ENCODE results near the gene FAM90A1. TPM values are rescaled to one million over a fixed set of nuclear protein-coding genes. Genes with fewer than 3 reads are reported as not detected.
"Not testable (repeated sequence)": the region's sequence is repeated elsewhere in the genome, so short reads cannot be mapped to it uniquely, and the experiment has no call there.

Gene FAM90A1, protein sequence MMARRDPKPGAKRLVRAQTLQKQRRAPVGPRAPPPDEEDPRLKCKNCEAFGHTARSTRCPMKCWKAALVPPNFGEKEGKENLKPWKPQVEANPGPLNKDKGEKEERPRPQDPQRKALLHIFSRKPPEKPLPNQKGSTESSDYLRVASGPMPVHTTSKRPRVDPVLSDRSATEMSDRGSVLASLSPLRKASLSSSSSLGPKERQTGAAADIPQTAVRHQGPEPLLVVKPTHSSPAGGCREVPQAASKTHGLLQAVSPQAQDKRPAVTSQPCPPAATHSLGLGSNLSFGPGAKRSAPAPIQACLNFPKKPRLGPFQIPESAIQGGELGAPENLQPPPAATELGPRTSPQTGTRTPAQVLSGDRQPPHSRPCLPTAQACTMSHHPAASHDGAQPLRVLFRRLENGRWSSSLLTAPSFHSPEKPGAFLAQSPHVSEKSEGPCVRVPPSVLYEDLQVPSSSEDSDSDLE
- total RNA-seq: under 1 TPM in 2 of 4 donors, not detected in 2; 0.28 to 0.33 TPM
- under 1 TPM in 1 of 3 donors, not detected in 2; 0.41 TPM for polyA plus RNA-seq

DNA sequence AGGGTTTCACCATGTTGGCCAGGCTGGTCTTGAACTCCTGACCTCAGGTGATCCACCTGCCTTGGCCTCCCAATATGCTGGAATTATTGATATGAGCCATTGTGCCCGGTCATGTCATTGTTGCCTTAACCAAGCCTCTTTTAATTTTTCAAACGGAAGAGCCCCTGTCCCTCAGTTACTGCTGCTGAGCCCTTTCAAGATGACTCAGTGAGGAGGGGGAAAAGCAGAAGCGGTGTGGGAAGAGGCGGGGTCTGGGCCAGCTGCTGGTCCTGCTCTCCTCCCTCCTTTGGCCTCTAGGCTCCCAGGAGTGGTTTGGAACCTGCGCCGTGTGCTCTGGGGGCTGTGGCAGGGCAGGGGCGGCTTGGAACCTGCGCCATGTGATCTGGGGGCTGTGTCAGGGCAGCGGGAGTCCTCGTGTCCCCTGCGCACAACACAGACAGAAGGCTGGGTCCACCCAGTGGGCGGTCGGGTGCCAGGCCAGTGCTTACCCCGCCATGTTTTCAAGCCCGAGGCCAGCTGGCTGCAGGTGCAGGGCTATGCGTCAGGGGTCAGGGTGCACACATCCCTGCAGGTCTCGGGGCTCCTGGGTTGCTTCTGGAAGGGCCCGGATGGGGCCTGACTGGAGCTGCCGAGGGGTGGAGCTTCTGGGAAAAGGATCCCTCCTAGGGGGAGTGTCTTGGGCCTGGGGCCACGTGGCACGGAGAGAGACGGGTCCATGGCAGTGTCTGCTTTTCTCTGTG lies at the start of gene FAM90A1:
FAM90A1 (minus strand) TSS at position 627 of the 740 bp plus-strand sequence. CDS start 2,786 bp downstream, outside the sequence.
- DNase-seq; H3K27ac ChIP-seq; H3K36me3 ChIP-seq; intact Hi-C loops (cut with DNase I); H3K27me3 ChIP-seq; H3K9me3 ChIP-seq: not testable (repeated sequence)
- H3K4me3 ChIP-seq: peak within 1 kb of the TSS in 3 of 4 donors; percentile 17 to 36 (median 23)
- 55 to 60% methylated on average over 22 of the region's 22 CpGs for WGBS, 2 donors
- H3K4me1 ChIP-seq: peaks cover 0 to 11% (median 0%) of the 10 kb centered on the region in 4 donors

DNA sequence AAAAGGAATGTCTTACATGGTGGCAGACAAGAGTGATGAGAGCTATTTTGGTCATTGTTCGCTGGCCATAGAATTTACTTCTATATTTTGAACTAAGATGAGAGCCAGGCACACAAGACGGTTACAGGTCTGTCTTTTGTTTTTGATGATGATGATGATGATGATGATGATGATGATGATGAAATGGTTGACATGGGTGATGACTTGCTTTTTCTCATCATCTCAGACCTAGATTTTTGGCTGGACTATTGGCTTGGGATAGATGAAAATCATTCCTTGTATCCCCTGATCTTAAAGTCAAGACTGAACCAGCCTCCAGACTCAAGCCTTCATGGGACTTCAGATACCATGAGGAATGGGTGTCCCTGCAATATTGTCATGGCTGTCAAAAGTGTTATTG lies 49.0 kb upstream of the FAM90A1 start:
- intact Hi-C loops (cut with DNase I); H3K4me1 ChIP-seq; H3K9me3 ChIP-seq; H3K4me3 ChIP-seq; DNase-seq; H3K27ac ChIP-seq; H3K36me3 ChIP-seq; H3K27me3 ChIP-seq: not testable (repeated sequence)
- 88% methylated on average over 1 of the region's 2 CpGs for WGBS, 2 donors

DNA sequence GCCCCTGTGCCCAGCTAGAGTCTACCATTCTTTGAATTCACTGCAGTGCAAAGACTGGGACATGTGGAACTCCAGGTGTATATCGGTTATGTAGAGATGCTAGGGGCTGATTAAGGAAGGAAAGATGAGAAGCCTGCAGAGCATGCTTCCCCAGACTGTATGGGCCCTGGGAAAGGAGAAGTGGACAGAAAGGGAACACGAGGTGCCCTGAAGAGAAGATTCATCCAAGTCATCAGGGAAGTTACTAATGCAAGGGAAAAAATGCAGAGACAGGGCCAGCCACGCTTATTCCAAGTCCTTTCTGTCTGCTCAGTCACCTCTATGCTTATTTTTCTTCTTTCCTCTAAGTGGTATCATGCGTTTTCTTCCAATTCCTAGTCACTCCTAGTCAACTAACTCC lies 39.3 kb upstream of the FAM90A1 start:
- 72 to 82% methylated on average over 4 of the region's 4 CpGs for WGBS, 2 donors
- H3K27ac ChIP-seq; H3K4me3 ChIP-seq; H3K4me1 ChIP-seq; H3K9me3 ChIP-seq; DNase-seq; H3K27me3 ChIP-seq; intact Hi-C loops (cut with DNase I); H3K36me3 ChIP-seq: not testable (repeated sequence)

DNA sequence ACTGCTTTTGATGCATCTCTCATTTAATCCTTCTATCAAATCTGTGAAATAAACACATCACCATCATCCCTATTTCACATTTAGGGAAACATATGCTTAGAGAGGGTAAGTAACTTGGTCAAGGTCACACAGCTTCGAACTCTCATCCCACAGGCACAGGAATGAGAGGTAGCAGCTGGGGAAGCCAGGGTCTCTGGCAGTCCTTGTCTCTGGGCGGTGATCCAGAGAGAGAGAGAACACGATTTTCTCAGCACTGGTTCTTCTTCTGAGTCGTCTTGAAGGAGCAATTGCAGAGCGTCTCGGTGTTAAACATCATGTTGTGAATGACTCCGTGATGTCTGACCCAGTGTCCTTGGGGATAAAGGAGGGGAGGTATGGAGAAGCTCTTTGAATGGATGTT lies 36.8 kb upstream of the FAM90A1 start:
- DNase-seq; H3K27ac ChIP-seq; H3K27me3 ChIP-seq; H3K4me3 ChIP-seq; H3K36me3 ChIP-seq; H3K9me3 ChIP-seq; intact Hi-C loops (cut with DNase I); H3K4me1 ChIP-seq: not testable (repeated sequence)
- WGBS, 2 donors: 76 to 81% methylated on average over 7 of the region's 7 CpGs

DNA sequence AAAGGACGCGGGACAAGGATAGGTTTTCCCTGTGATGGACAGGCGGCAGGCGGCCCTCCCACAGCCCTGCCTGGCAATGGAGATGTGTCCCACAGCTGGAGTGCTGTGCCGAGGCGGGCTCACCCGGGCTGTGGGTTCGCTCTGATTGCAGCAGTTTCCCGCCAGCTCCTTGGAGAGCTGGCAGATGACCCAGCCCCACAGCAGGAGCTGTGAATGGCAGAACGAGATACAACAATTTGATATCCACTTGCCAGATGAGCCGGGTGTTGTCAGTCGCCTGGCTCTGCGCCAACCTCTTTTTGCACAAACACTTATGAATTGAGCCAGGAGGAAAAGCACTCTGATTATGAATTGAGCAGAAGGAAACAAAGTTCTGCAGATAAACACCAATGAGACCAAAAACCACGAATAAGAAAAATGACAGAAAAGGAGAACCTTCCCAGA lies 33.7 kb upstream of the FAM90A1 start:
- H3K9me3 ChIP-seq; H3K27ac ChIP-seq; H3K4me1 ChIP-seq; H3K36me3 ChIP-seq; H3K4me3 ChIP-seq; DNase-seq; H3K27me3 ChIP-seq; intact Hi-C loops (cut with DNase I): not testable (repeated sequence)
- WGBS, 2 donors: 61 to 65% methylated on average over 14 of the region's 14 CpGs

DNA sequence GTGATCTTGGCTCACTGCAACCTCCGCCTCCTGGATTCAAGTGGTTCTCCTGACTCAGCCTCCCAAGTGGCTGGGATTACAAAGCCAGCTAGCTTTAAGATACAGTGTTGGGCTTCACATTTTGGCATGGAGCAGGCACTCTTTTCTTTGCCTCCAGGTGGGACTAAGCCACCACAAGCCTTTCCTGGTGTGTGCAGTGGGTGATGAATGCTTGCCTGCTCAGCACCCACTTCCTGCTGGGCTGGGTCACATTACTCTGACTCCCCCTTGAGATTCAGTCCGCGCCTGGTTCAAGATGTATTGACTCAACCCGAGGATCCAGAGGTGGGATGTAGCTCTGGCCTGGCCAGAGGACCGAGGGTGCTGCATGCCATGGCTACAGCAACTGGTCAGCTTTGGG lies 28.9 kb upstream of the FAM90A1 start:
- H3K4me3 ChIP-seq; H3K36me3 ChIP-seq; H3K27ac ChIP-seq; H3K27me3 ChIP-seq; intact Hi-C loops (cut with DNase I); H3K9me3 ChIP-seq; DNase-seq; H3K4me1 ChIP-seq: not testable (repeated sequence)
- 60 to 68% methylated on average over 5 of the region's 5 CpGs for WGBS, 2 donors

DNA sequence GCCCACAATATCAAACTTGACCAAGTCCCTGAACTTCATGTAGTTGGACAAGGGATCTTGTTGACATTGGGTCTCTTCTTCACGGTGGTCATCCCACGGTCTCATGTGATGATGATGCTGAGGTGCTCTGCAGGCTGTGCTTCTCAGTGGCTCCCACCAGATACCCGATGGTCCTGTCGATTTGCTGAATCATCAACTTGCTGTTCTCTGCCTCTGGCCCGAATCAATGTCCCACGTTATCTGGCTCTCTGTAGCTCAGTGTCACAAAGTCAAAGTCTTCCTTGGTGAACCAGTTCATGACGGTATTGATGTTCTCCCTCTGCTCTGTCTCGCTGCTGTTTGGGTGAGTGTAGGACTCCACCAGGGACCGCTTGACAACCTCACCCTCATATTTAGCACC lies 27.3 kb upstream of the FAM90A1 start:
- DNase-seq; H3K36me3 ChIP-seq; intact Hi-C loops (cut with DNase I); H3K4me3 ChIP-seq; H3K27ac ChIP-seq; H3K4me1 ChIP-seq; H3K9me3 ChIP-seq; H3K27me3 ChIP-seq: not testable (repeated sequence)
- WGBS, 2 donors: 94% methylated on average over 9 of the region's 9 CpGs

DNA sequence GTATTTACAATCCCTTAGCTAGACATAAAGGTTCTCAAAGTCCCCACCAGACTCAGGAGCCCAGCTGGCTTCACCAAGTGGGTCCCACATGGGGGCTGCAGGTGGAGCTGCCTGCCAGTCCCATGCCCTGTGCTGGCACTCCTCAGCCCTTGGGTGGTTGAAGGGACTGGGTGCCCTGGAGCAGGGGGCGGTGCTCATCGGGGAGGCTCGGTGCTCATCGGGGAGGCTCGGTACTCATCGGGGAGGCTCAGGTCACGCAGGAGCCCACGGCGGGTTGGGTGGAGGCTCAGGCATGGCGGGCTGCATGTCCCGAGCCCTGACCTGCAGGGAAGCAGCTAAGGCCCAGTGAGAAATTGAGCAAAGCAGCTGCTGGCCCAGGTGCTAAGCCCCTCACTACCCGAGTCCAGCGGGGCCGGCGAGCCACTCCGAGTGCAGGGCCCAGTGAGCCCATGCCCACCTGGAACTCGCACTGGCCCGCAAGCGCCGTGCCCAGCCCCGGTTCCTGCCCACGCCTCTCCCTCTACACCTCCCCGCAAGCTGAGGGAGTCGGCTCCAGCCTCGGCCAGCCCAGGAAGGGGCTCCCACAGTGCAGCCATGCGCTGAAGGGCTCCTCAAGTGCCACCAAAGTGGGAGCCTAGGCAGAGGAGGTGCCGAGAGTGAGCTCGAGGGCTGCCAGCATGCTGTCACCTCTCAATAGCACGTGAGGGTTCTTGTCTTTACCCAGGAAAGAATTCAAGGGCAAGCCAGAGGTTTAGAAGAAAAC lies 24.8 kb upstream of the FAM90A1 start:
- 90 to 92% methylated on average over 27 to 29 of the region's 29 CpGs for WGBS, 2 donors
- intact Hi-C loops (cut with DNase I); H3K9me3 ChIP-seq: not testable (repeated sequence)

DNA sequence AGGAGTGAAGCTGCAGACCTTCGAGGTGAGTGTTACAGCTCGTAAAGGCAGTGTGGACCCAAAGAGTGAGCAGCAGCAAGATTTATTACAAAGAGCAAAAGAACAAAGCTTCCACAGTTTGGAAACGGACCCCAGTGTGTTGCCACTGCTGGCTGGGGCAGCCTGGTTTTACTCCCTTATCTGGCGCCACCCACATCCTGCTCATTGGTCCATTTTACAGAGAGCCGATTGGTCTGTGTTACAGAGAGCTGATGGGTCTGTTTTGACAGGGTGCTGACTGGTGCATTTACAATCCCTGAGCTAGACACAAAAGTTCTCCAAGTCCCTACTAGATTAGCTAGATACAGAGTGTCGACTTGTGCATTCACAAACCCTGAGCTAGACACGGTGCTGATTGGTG lies 24.2 kb upstream of the FAM90A1 start:
- H3K36me3 ChIP-seq; H3K4me3 ChIP-seq; H3K9me3 ChIP-seq; DNase-seq; H3K27me3 ChIP-seq; H3K4me1 ChIP-seq; intact Hi-C loops (cut with DNase I); H3K27ac ChIP-seq: not testable (repeated sequence)
- 59 to 64% methylated on average over 7 of the region's 7 CpGs for WGBS, 2 donors

More for the DNA sequence above, 24.8 kb upstream of the FAM90A1 start:
- H3K4me1 ChIP-seq, H3K36me3 ChIP-seq, H3K27ac ChIP-seq, H3K4me3 ChIP-seq, DNase-seq, H3K27me3 ChIP-seq: not testable (repeated sequence)

DNA sequence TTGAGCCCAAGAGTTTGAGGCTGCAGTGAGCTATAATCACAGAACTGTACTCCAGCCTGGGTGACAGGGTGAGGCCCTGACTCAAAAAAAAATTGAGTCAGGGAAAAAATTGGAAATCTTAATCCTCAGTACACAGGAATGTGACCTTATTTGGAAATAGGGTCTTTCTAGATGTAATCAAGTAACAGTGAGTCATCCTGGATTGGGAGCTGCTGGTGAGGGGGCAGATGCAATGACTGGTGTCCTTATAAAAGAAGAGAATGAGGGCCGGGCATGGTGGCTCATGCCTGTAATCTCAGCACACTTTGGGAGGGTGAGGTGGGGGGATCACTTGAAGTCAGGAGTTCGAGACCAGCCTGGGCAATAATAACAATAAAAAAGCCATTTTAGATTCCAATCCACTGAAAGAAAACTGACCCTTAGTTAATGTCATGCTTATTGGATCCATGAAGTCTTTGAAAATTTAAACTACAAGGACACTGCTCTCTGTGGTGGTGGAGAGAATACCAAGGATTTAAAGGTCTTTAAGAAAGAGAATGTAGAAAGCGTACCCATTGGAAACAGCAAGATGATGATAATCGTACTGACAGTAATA lies 19.6 kb upstream of the FAM90A1 start:
- intact Hi-C loops (cut with DNase I): loop anchor here (10.0 kb wide), 1 partner anchor 708 kb away; no protein-coding TSS in a partner anchor
- not testable (repeated sequence) for H3K4me3 ChIP-seq, H3K27ac ChIP-seq, H3K4me1 ChIP-seq, H3K27me3 ChIP-seq, DNase-seq, H3K36me3 ChIP-seq, H3K9me3 ChIP-seq
- WGBS, 2 donors: 87 to 88% methylated on average over 4 of the region's 4 CpGs

Data from sigmoid colon (tissue), 7 donors.